Gastroesophageal sphincter (tissue), 4 donors: ENCODE measurements around the gene GPR15. TPM values are rescaled to one million over a fixed set of nuclear protein-coding genes. Genes with fewer than 3 reads are reported as not detected.

Experiments used
- ATAC-seq: fragments of 150-250 bp; one replicate; pipeline ENCODE4 v1.9.1; 2016; ENCODE audit warnings: mild to moderate bottlenecking, moderate library complexity
- H3K27ac ChIP-seq, 4 donors: fragments of 200-600 bp; sonication (generic) in 3 of 4; 1 replicate in 3 of 4; 2 replicates in 1 of 4; pipeline ENCODE4 v1.5.1; 2016 to 2019
- H3K27me3 ChIP-seq: fragments of 200-600 bp; sonication (generic); one replicate; pipeline ENCODE4 v1.5.1; 2019
- H3K36me3 ChIP-seq, 2 donors: fragments of 200-600 bp; sonication (generic); one replicate each; pipeline ENCODE4 v1.5.1; 2019; ENCODE audit warnings: control low read depth in 1 of 2
- H3K4me1 ChIP-seq, 3 donors: fragments of 200-600 bp; sonication (generic); 1 replicate in 2 of 3; 2 replicates in 1 of 3; pipeline ENCODE4 v1.5.1; 2016 to 2019; ENCODE audit warnings: control low read depth in 2 of 3
- H3K4me3 ChIP-seq, 2 donors: fragments of 200-600 bp; sonication (generic); one replicate each; pipeline ENCODE4 v1.5.1; 2019; ENCODE audit warnings: mild to moderate bottlenecking in 1 of 2, moderate library complexity in 1 of 2
- H3K9me3 ChIP-seq, 3 donors: fragments of 200-600 bp; sonication (generic); one replicate each; pipeline ENCODE4 v1.5.1; 2017 to 2019; ENCODE audit warnings: control low read depth in 2 of 3
- CTCF ChIP-seq, 4 experiments: fragments of 200-600 bp in 2 of 4; fragments of 450-650 bp in 2 of 4; sonication (generic) in 1 of 4; IDR thresholded peaks; one replicate each; pipeline ENCODE4 v1.5.1; 2017 to 2019; ENCODE audit warnings: antibody characterized with exemption in 4 of 4, mild to moderate bottlenecking in 2 of 4, moderate library complexity in 2 of 4
- EP300 ChIP-seq: sonication (generic); formaldehyde crosslinking; IDR thresholded peaks from one replicate; pipeline ENCODE4 v1.6.1; 2017; ENCODE audit warnings: antibody characterized with exemption, mild to moderate bottlenecking
- POLR2A ChIP-seq, 2 donors: fragments of 450-650 bp; IDR thresholded peaks; one replicate each; pipeline ENCODE4 v1.6.1; 2017; ENCODE audit warnings: antibody characterized with exemption in 2 of 2, mild to moderate bottlenecking in 2 of 2, moderate library complexity in 1 of 2
- POLR2AphosphoS5 ChIP-seq: sonication (generic); formaldehyde crosslinking; IDR thresholded peaks from one replicate; pipeline ENCODE4 v1.6.1; 2017; ENCODE audit warnings: antibody characterized with exemption
- WGBS, 2 donors: methylation state at CpG; one replicate each; pipeline ENCODE4 v1.1.5; 2018; ENCODE audit warnings: low coverage in 1 of 2; 5-methylcytosine and 5-hydroxymethylcytosine counted together
- total RNA-seq, 4 donors: library from RNA; depleted of rRNA; stranded (reverse); fragments of >200 nt; gene quantifications; one replicate each; pipeline ENCODE4 v1.1.0, GENCODE V29; 2016

Gene GPR15
- total RNA-seq, 4 donors from 2014 or later, result not detected

DNA sequence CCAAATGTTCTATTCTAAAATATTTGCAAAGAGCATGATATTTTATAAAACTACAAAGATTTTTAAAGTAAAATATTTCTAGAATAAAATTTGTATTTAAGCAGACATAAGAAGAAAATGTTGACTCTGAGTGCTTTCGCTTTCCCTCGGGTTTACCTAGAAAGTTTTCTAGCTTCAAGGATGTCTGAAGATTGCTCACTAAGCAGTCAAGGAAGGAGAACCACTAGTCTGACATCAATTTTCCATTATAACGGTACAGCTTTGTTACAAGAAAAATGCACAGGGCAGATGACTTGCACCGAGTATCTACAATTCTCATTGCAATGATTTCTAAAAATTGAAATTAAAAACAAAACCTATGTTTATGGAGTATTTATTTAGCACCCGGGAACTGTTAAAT is 14.2 kb downstream of the GPR15 start:
- WGBS, 2 donors, result 77% methylated on average over 5 of the region's 5 CpGs
- no peaks in the 10 kb centered on the region for H3K4me1 ChIP-seq

DNA sequence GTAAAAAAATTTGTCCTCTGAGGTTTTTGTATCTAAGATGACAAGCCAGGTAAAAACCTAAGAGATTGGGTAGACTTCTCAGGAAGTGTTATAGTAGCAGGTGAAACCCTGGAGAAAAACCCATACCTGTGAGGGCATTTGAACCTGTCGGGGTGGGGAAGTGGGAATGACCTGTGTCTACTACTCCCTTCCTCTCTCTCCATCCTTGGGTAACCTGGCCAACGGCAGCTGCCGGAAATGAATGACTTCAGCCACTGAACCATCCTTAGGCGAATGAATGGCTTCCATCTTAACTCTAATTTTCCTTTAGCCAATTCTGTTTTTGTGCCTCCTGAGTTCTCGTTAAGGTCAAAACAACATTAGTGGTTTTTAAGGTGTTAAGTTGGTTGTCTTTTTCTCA is 16.8 kb downstream of the GPR15 start:
- H3K27ac ChIP-seq, result no peak overlapping the region
- H3K27me3 ChIP-seq, result peaks cover 18% of the 10 kb centered on the region
- TF ChIP-seq POLR2A (IDR thresholded peaks at IDR 0.05) (no peak), CTCF (IDR thresholded peaks at IDR 0.05) (no peak), EP300 (no peak), POLR2AphosphoS5 (no peak)
- H3K36me3 ChIP-seq, result no peaks in the 10 kb centered on the region
- no peak overlapping the region for H3K4me3 ChIP-seq
- H3K4me1 ChIP-seq, result no peaks in the 10 kb centered on the region
- ATAC-seq, result no peak
- 40 to 85% methylated on average over 2 to 4 of the region's 5 CpGs for WGBS, 2 donors
- no peaks in the 10 kb centered on the region for H3K9me3 ChIP-seq

More for the DNA sequence above, 14.2 kb downstream of the GPR15 start:
- TF ChIP-seq EP300, result no peak
- no peak for TF ChIP-seq POLR2A (IDR thresholded peaks at IDR 0.05)
- TF ChIP-seq CTCF (IDR thresholded peaks at IDR 0.05), result no peak
- TF ChIP-seq POLR2AphosphoS5, result no peak
- Histone ChIP-seq H3K4me3 (no peak overlapping the region), H3K36me3 (no peaks in the 10 kb centered on the region), H3K9me3 (no peaks in the 10 kb centered on the region), H3K27ac (no peak overlapping the region), H3K27me3 (peaks cover 18% of the 10 kb centered on the region)
- ATAC-seq, result no peak

GRCh38 chr3:98550833-98551232 is 19.1 kb downstream of the GPR15 start:
- Histone ChIP-seq H3K36me3 (no peaks in the 10 kb centered on the region), H3K27me3 (peaks cover 18% of the 10 kb centered on the region), H3K27ac (no peak overlapping the region), H3K4me3 (no peak overlapping the region), H3K4me1 (no peaks in the 10 kb centered on the region), H3K9me3 (no peaks in the 10 kb centered on the region)
- ATAC-seq, result no peak
- no peak for TF ChIP-seq CTCF (IDR thresholded peaks at IDR 0.05)
- TF ChIP-seq EP300, result no peak
- no peak for TF ChIP-seq POLR2AphosphoS5
- TF ChIP-seq POLR2A (IDR thresholded peaks at IDR 0.05), result no peak
- 94 to 100% methylated on average over 3 of the region's 3 CpGs for WGBS, 2 donors

DNA sequence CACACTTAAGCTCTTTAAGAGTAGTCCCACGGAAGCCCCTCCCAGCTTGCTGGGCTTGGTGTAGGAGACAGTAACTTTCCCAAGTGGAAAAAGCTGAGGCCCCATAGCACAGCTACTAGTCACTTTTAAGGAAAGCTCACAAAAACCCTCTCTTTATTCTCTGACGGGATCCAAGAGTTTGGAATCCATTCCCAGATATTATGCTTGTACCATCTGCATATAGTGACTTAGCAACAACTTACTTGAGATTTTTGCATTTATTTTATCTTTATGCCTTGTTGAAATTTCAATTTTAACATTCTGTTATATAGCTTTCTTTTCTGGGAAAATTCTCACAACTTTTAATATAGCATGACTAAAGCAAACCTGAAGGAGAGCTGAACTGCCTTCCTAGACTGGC is 19.5 kb downstream of the GPR15 start:
- Histone ChIP-seq H3K27ac (no peak overlapping the region), H3K27me3 (peaks cover 18% of the 10 kb centered on the region), H3K4me1 (no peaks in the 10 kb centered on the region), H3K36me3 (no peaks in the 10 kb centered on the region), H3K9me3 (no peaks in the 10 kb centered on the region), H3K4me3 (no peak overlapping the region)
- 84 to 96% methylated on average over 2 of the region's 2 CpGs for WGBS, 2 donors
- ATAC-seq, result no peak
- no peak for TF ChIP-seq POLR2A (IDR thresholded peaks at IDR 0.05)
- no peak for TF ChIP-seq CTCF (IDR thresholded peaks at IDR 0.05)
- no peak for TF ChIP-seq EP300
- no peak for TF ChIP-seq POLR2AphosphoS5

GRCh38 chr3:98551754-98552153 is 20.0 kb downstream of the GPR15 start:
- Histone ChIP-seq H3K27me3 (peaks cover 18% of the 10 kb centered on the region), H3K4me1 (no peaks in the 10 kb centered on the region), H3K27ac (no peak overlapping the region), H3K9me3 (no peaks in the 10 kb centered on the region), H3K36me3 (no peaks in the 10 kb centered on the region), H3K4me3 (no peak overlapping the region)
- TF ChIP-seq POLR2A (IDR thresholded peaks at IDR 0.05) (no peak), CTCF (IDR thresholded peaks at IDR 0.05) (no peak), POLR2AphosphoS5 (no peak), EP300 (no peak)
- ATAC-seq, result no peak
- 54 to 69% methylated on average over 3 of the region's 3 CpGs for WGBS, 2 donors
